Activated CD4-positive, alpha-beta T cell treated with anti-CD3 and anti-CD28 coated beads, Interleukin-2, amount 10 ng/mL, durations not matched to agents 7 days and 5 days (primary cell): Measurements from ENCODE around the gene STAB1. TPM values are rescaled to one million over a fixed set of nuclear protein-coding genes. Genes with fewer than 3 reads are reported as not detected.
"Not testable (repeated sequence)": the region's sequence is repeated elsewhere in the genome, so short reads cannot be mapped to it uniquely, and the experiment has no call there.

ENCODE experiments used
- CTCF ChIA-PET: fragments of 350-600 bp; sonication (Branson Sonifier 250); formaldehyde crosslinking; loops from one replicate; lab custom pipeline; 2021; ENCODE audit warnings: antibody characterized with exemption; lab: Charles Lee
- POLR2A ChIA-PET: fragments of 350-600 bp; sonication (Branson Sonifier 250); formaldehyde crosslinking; loops from one replicate; lab custom pipeline; 2021; ENCODE audit warnings: antibody characterized with exemption; lab: Charles Lee
- DNase-seq: peaks from one replicate; pipeline ENCODE4 v3.0.0-alpha.2; 2020
- H3K27ac Mint-ChIP-seq: one replicate; pipeline ENCODE4 v1.8.0; 2021; ENCODE audit warnings: mild to moderate bottlenecking, moderate library complexity, mixed read lengths
- H3K27me3 Mint-ChIP-seq: one replicate; pipeline ENCODE4 v1.8.0; 2021; ENCODE audit warnings: mixed read lengths
- H3K36me3 Mint-ChIP-seq: one replicate; pipeline ENCODE4 v1.8.0; 2021; ENCODE audit warnings: low read depth, mixed read lengths
- H3K4me1 Mint-ChIP-seq: one replicate; pipeline ENCODE4 v1.8.0; 2021; ENCODE audit warnings: mixed read lengths
- H3K4me3 Mint-ChIP-seq: one replicate; pipeline ENCODE4 v1.8.0; 2021; ENCODE audit warnings: mild to moderate bottlenecking, moderate library complexity, mixed read lengths
- H3K9me3 Mint-ChIP-seq: one replicate; pipeline ENCODE4 v1.8.0; 2021; ENCODE audit warnings: mixed read lengths
- total RNA-seq, 2 experiments: library from RNA; stranded (reverse); gene quantifications; one replicate each; pipeline ENCODE4 v1.2.3, GENCODE V29; 2021

The STAB1 gene
- total RNA-seq, 2 experiments from 2014 or later, result 0.02 to 0.15 TPM

GRCh38 chr3:52526671-52527038 lies 31.5 kb downstream of the STAB1 start:
- DNase-seq, H3K36me3 Mint-ChIP-seq, H3K4me1 Mint-ChIP-seq, H3K4me3 Mint-ChIP-seq, H3K9me3 Mint-ChIP-seq, H3K27ac Mint-ChIP-seq, H3K27me3 Mint-ChIP-seq, POLR2A ChIA-PET: not testable (repeated sequence)
- CTCF ChIA-PET, result interaction anchor here (1.4 kb wide), 1 partner anchor 37 kb away, joined by 3 read pairs; no protein-coding TSS in a partner anchor

- Mint-ChIP-seq H3K27me3 (no peaks in the 10 kb centered on the region), H3K4me3 (no peak overlapping the region), H3K4me1 (no peaks in the 10 kb centered on the region), H3K9me3 (no peaks in the 10 kb centered on the region), H3K27ac (no peak overlapping the region), H3K36me3 (no peaks in the 10 kb centered on the region)
- CTCF ChIA-PET, result interaction anchor here (1.4 kb wide), 1 partner anchor 38 kb away, joined by 3 read pairs; no protein-coding TSS in a partner anchor
- POLR2A ChIA-PET, result no interaction called here
- no peak for DNase-seq
Measured at GRCh38 chr3:52527039-52527731, 32.0 kb downstream of the STAB1 start.

- no peaks in the 10 kb centered on the region for H3K9me3 Mint-ChIP-seq
- DNase-seq, result no peak
Measured at GRCh38 chr3:52527732-52528585, 32.8 kb downstream of the STAB1 start.

GRCh38 chr3:52528586-52529375 lies 33.6 kb downstream of the STAB1 start:
- ChIA-PET POLR2A (no interaction called here), CTCF (interaction anchor here (1.1 kb wide), 1 partner anchor 49 kb away, joined by 3 read pairs; no protein-coding TSS in a partner anchor)
- no peaks in the 10 kb centered on the region for H3K36me3 Mint-ChIP-seq
- no peaks in the 10 kb centered on the region for H3K9me3 Mint-ChIP-seq
- no peak for DNase-seq
- no peak overlapping the region for H3K27ac Mint-ChIP-seq
- H3K4me3 Mint-ChIP-seq, result no peak overlapping the region
- H3K4me1 Mint-ChIP-seq, result peaks cover 4% of the 10 kb centered on the region
- H3K27me3 Mint-ChIP-seq, result no peaks in the 10 kb centered on the region

More at GRCh38 chr3:52527732-52528585, 32.8 kb downstream of the STAB1 start:
- CTCF ChIA-PET, result interaction anchor here (1.4 kb wide), 1 partner anchor 39 kb away, joined by 3 read pairs; no protein-coding TSS in a partner anchor
- POLR2A ChIA-PET, result no interaction called here
- H3K27ac Mint-ChIP-seq, result no peak overlapping the region
- H3K36me3 Mint-ChIP-seq, result no peaks in the 10 kb centered on the region
- no peaks in the 10 kb centered on the region for H3K27me3 Mint-ChIP-seq
- H3K4me1 Mint-ChIP-seq, result peaks cover 4% of the 10 kb centered on the region
- H3K4me3 Mint-ChIP-seq, result no peak overlapping the region

- no peaks in the 10 kb centered on the region for H3K36me3 Mint-ChIP-seq
- peaks cover 6% of the 10 kb centered on the region for H3K4me1 Mint-ChIP-seq
- no peaks in the 10 kb centered on the region for H3K27me3 Mint-ChIP-seq
- no peak overlapping the region for H3K4me3 Mint-ChIP-seq
- peak overlapping the region; percentile 9 for H3K27ac Mint-ChIP-seq
- DNase-seq, result no peak
- CTCF ChIA-PET, result interaction anchor here (1.1 kb wide), 1 partner anchor 50 kb away, joined by 3 read pairs; no protein-coding TSS in a partner anchor
- POLR2A ChIA-PET, result no interaction called here
- H3K9me3 Mint-ChIP-seq, result no peaks in the 10 kb centered on the region
Measured at GRCh38 chr3:52529376-52530333, 34.5 kb downstream of the STAB1 start.

- CTCF ChIA-PET, result no interaction called here
- peak overlapping the region; percentile 31 for H3K27ac Mint-ChIP-seq
Measured at GRCh38 chr3:52530918-52531826, 36.0 kb downstream of the STAB1 start.

GRCh38 chr3:52531860-52532516 lies 36.9 kb downstream of the STAB1 start:
- Mint-ChIP-seq H3K36me3 (peaks cover 2% of the 10 kb centered on the region), H3K9me3 (no peaks in the 10 kb centered on the region), H3K27ac (no peak overlapping the region), H3K27me3 (no peaks in the 10 kb centered on the region), H3K4me3 (peak overlapping the region; percentile 70), H3K4me1 (peaks cover 21% of the 10 kb centered on the region)
- ChIA-PET POLR2A (no interaction called here), CTCF (no interaction called here)
- no peak for DNase-seq

More at GRCh38 chr3:52530918-52531826, 36.0 kb downstream of the STAB1 start:
- no peak for DNase-seq
- Mint-ChIP-seq H3K9me3 (no peaks in the 10 kb centered on the region), H3K27me3 (no peaks in the 10 kb centered on the region), H3K4me1 (peaks cover 18% of the 10 kb centered on the region), H3K36me3 (no peaks in the 10 kb centered on the region), H3K4me3 (no peak overlapping the region)
- POLR2A ChIA-PET, result no interaction called here

GRCh38 chr3:52532517-52532837 lies 37.3 kb downstream of the STAB1 start:
- CTCF ChIA-PET, result no interaction called here

GRCh38 chr3:52532838-52533622 lies 37.9 kb downstream of the STAB1 start:
- H3K27ac Mint-ChIP-seq, result no peak overlapping the region
- ChIA-PET CTCF (no interaction called here), POLR2A (no interaction called here)

More at GRCh38 chr3:52532517-52532837, 37.3 kb downstream of the STAB1 start:
- H3K4me3 Mint-ChIP-seq, result peak overlapping the region; percentile 70
- H3K36me3 Mint-ChIP-seq, result peaks cover 3% of the 10 kb centered on the region
- H3K4me1 Mint-ChIP-seq, result peaks cover 23% of the 10 kb centered on the region
- H3K9me3 Mint-ChIP-seq, result no peaks in the 10 kb centered on the region
- H3K27ac Mint-ChIP-seq, result no peak overlapping the region
- POLR2A ChIA-PET, result no interaction called here
- H3K27me3 Mint-ChIP-seq, result no peaks in the 10 kb centered on the region
- DNase-seq, result no peak

GRCh38 chr3:52533623-52534280 lies 38.6 kb downstream of the STAB1 start, which contains the start of gene NT5DC2:
Gene NT5DC2, minus strand, starts transcription at chr3:52533857. Its CDS starts 120 bp downstream, at chr3:52533737.
- peaks cover 34% of the 10 kb centered on the region for H3K4me1 Mint-ChIP-seq
- peak within 1 kb of the TSS; percentile 61 for H3K27ac Mint-ChIP-seq
- peak within 1 kb of the TSS; percentile 75 for H3K4me3 Mint-ChIP-seq
- POLR2A ChIA-PET, result no interaction called here
- H3K9me3 Mint-ChIP-seq, result no peaks in the 10 kb centered on the region
- CTCF ChIA-PET, result no interaction called here
- DNase-seq, result peak; percentile 62
- H3K27me3 Mint-ChIP-seq, result no peaks in the 10 kb centered on the region
- H3K36me3 Mint-ChIP-seq, result peaks cover 13% of the 10 kb centered on the region

More at GRCh38 chr3:52532838-52533622, 37.9 kb downstream of the STAB1 start:
- DNase-seq, result peak; percentile 37
- Mint-ChIP-seq H3K9me3 (no peaks in the 10 kb centered on the region), H3K36me3 (peaks cover 9% of the 10 kb centered on the region), H3K27me3 (no peaks in the 10 kb centered on the region), H3K4me1 (peaks cover 29% of the 10 kb centered on the region), H3K4me3 (peak overlapping the region; percentile 70)
